Progenitor cell of endocrine pancreas (in vitro differentiated cells): ENCODE results near the gene ZNF641. TPM values are rescaled to one million over a fixed set of nuclear protein-coding genes. Genes with fewer than 3 reads are reported as not detected.

Source experiments
- DNase-seq: peaks from one replicate; pipeline ENCODE4 v3.0.0; 2021; ENCODE audit warnings: low spot score; ENCODE audit not compliant: unreplicated experiment
- H3K27ac Mint-ChIP-seq: 2 replicates; pipeline ENCODE4 v1.8.0; 2021; ENCODE audit warnings: mild to moderate bottlenecking, moderate library complexity, mixed read lengths
- H3K27me3 Mint-ChIP-seq: 2 replicates; pipeline ENCODE4 v1.8.0; 2021; ENCODE audit warnings: mixed read lengths
- H3K36me3 Mint-ChIP-seq: 2 replicates; pipeline ENCODE4 v1.8.0; 2022; ENCODE audit warnings: mixed read lengths; ENCODE audit not compliant: insufficient read depth
- H3K4me1 Mint-ChIP-seq: 2 replicates; pipeline ENCODE4 v1.8.0; 2021; ENCODE audit warnings: low read depth, mixed read lengths
- H3K4me3 Mint-ChIP-seq: 2 replicates; pipeline ENCODE4 v1.8.0; 2021; ENCODE audit warnings: low read depth, mild to moderate bottlenecking, moderate library complexity, mixed read lengths
- H3K9me3 Mint-ChIP-seq: 2 replicates; pipeline ENCODE4 v1.8.0; 2021; ENCODE audit warnings: low read depth, mixed read lengths
- CTCF ChIP-seq: fragments of 200-600 bp; sonication (generic); IDR thresholded peaks from one replicate; pipeline ENCODE4 v1.5.0; 2021; ENCODE audit warnings: antibody characterized with exemption, mild to moderate bottlenecking; ENCODE audit not compliant: unreplicated experiment
- total RNA-seq: library from RNA; stranded (reverse); gene quantifications from 2 replicates; pipeline ENCODE4 v1.2.1, GENCODE V29; 2021

The ZNF641 gene
- total RNA-seq, 1 donor from 2014 or later = 34.2 TPM

GRCh38 chr12:48349471-48349870, 1.2 kb downstream of the ZNF641 start:
- Mint-ChIP-seq H3K27me3 (no peaks in the 10 kb centered on the region), H3K27ac (no peak overlapping the region), H3K4me3 (peak overlapping the region; percentile 99), H3K36me3 (peaks cover 18% of the 10 kb centered on the region), H3K4me1 (peaks cover 14% of the 10 kb centered on the region), H3K9me3 (no peaks in the 10 kb centered on the region)
- no peak for DNase-seq
- TF ChIP-seq CTCF = no peak

- Mint-ChIP-seq H3K4me3 (no peak overlapping the region), H3K4me1 (no peaks in the 10 kb centered on the region), H3K27ac (no peak overlapping the region), H3K36me3 (peaks cover 28% of the 10 kb centered on the region), H3K27me3 (no peaks in the 10 kb centered on the region), H3K9me3 (no peaks in the 10 kb centered on the region)
- DNase-seq = no peak
- TF ChIP-seq CTCF = no peak
These were observed 7.7 kb downstream of the ZNF641 start for GRCh38 chr12:48342980-48343379.

GRCh38 chr12:48340943-48341342, 9.8 kb downstream of the ZNF641 start:
- peaks cover 22% of the 10 kb centered on the region for H3K36me3 Mint-ChIP-seq
- H3K4me1 Mint-ChIP-seq = no peaks in the 10 kb centered on the region
- TF ChIP-seq CTCF = no peak
- no peak for DNase-seq
- H3K4me3 Mint-ChIP-seq = no peak overlapping the region
- no peaks in the 10 kb centered on the region for H3K9me3 Mint-ChIP-seq
- H3K27ac Mint-ChIP-seq = no peak overlapping the region
- no peaks in the 10 kb centered on the region for H3K27me3 Mint-ChIP-seq

GRCh38 chr12:48339442-48340117, 11.1 kb downstream of the ZNF641 start:
- H3K36me3 Mint-ChIP-seq = peaks cover 13% of the 10 kb centered on the region
- no peak for DNase-seq
- no peaks in the 10 kb centered on the region for H3K4me1 Mint-ChIP-seq
- H3K9me3 Mint-ChIP-seq = no peaks in the 10 kb centered on the region
- TF ChIP-seq CTCF = no peak
- no peak overlapping the region for H3K27ac Mint-ChIP-seq
- no peak overlapping the region for H3K4me3 Mint-ChIP-seq
- no peaks in the 10 kb centered on the region for H3K27me3 Mint-ChIP-seq

- no peak for TF ChIP-seq CTCF
- H3K4me3 Mint-ChIP-seq = no peak overlapping the region
- no peaks in the 10 kb centered on the region for H3K9me3 Mint-ChIP-seq
- H3K36me3 Mint-ChIP-seq = peaks cover 5% of the 10 kb centered on the region
- H3K4me1 Mint-ChIP-seq = no peaks in the 10 kb centered on the region
- DNase-seq = no peak
- H3K27me3 Mint-ChIP-seq = no peaks in the 10 kb centered on the region
- H3K27ac Mint-ChIP-seq = no peak overlapping the region
These were observed 14.2 kb downstream of the ZNF641 start for GRCh38 chr12:48336564-48336963.
